Type B pancreatic cell (in vitro differentiated cells): ENCODE results near the gene MPPED2. TPM values are rescaled to one million over a fixed set of nuclear protein-coding genes. Genes with fewer than 3 reads are reported as not detected.

Experiments used
- DNase-seq: peaks from one replicate; pipeline ENCODE4 v3.0.0; 2021; ENCODE audit warnings: mixed read lengths; ENCODE audit not compliant: unreplicated experiment; ENCODE audit errors: extremely low spot score
- H3K27ac Mint-ChIP-seq: 2 replicates; pipeline ENCODE4 v1.8.0; 2021; ENCODE audit warnings: mild to moderate bottlenecking, mixed read lengths
- H3K27me3 Mint-ChIP-seq: 2 replicates; pipeline ENCODE4 v1.8.0; 2021; ENCODE audit warnings: mixed read lengths
- H3K36me3 Mint-ChIP-seq: 2 replicates; pipeline ENCODE4 v1.8.0; 2021; ENCODE audit warnings: mixed read lengths
- H3K4me1 Mint-ChIP-seq: one replicate; pipeline ENCODE4 v1.8.0; 2021; ENCODE audit warnings: mixed read lengths; ENCODE audit not compliant: unreplicated experiment
- H3K4me3 Mint-ChIP-seq: 2 replicates; pipeline ENCODE4 v1.8.0; 2021; ENCODE audit warnings: mild to moderate bottlenecking, mixed read lengths
- H3K9me3 Mint-ChIP-seq: 2 replicates; pipeline ENCODE4 v1.8.0; 2021; ENCODE audit warnings: mixed read lengths
- total RNA-seq: library from RNA; stranded (reverse); gene quantifications from 2 replicates; pipeline ENCODE4 v1.2.1, GENCODE V29; 2021; ENCODE audit warnings: low replicate concordance
- TF ChIP-seq, protein P1 (sequence below): fragments of 200-600 bp; sonication (generic); conservative IDR thresholded peaks from 2 replicates; pipeline ENCODE4 v1.5.0; 2021; ENCODE audit warnings: antibody characterized with exemption, mild to moderate bottlenecking

MPPED2 gene
- total RNA-seq, 1 donor from 2014 or later = 63.9 TPM

DNA sequence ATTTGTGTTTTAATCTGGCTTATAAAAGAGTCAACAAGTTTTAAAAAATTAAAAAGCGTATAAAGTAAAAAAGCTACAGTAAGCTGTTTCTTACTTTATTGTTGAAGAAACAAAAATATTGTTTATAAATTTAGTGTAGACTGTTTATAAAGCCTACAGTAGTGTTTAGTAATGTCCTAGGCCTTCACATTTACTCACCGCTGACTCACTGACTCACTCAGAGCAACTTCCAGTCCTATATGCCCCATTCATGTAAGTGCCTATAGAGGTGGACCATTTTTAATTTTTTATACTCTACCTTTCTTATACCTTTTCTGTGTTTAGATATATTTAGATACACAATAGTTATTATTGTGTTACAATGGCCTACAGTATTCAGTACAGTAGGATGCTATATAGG lies 12.2 kb downstream of the MPPED2 start:
- TF ChIP-seq, protein P1, sequence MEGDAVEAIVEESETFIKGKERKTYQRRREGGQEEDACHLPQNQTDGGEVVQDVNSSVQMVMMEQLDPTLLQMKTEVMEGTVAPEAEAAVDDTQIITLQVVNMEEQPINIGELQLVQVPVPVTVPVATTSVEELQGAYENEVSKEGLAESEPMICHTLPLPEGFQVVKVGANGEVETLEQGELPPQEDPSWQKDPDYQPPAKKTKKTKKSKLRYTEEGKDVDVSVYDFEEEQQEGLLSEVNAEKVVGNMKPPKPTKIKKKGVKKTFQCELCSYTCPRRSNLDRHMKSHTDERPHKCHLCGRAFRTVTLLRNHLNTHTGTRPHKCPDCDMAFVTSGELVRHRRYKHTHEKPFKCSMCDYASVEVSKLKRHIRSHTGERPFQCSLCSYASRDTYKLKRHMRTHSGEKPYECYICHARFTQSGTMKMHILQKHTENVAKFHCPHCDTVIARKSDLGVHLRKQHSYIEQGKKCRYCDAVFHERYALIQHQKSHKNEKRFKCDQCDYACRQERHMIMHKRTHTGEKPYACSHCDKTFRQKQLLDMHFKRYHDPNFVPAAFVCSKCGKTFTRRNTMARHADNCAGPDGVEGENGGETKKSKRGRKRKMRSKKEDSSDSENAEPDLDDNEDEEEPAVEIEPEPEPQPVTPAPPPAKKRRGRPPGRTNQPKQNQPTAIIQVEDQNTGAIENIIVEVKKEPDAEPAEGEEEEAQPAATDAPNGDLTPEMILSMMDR = no peak
- Mint-ChIP-seq H3K36me3 (peaks cover 42% of the 10 kb centered on the region), H3K9me3 (no peaks in the 10 kb centered on the region), H3K27me3 (no peaks in the 10 kb centered on the region), H3K4me3 (no peak overlapping the region), H3K4me1 (peaks cover 18% of the 10 kb centered on the region), H3K27ac (no peak overlapping the region)
- DNase-seq = no peak

DNA sequence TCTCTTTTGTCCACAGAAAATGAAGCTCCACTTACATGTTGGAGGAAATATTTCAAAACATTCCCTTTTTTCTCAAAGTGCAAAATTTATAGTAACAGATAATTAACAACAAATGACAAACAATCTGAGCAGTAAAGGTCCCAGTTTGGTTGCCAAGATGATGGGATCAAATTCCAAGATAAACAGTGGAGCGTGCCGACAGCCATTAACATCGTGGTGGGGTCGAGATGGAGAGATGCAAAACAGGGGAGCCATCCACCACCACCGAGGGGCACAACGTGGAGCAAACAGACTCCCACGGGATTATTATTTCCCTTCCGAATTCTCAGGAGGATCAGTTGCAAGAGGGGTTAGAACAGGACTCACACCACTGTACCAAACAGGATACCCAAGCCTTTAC lies 17.2 kb downstream of the MPPED2 start:
- Mint-ChIP-seq H3K27ac (no peak overlapping the region), H3K4me3 (peak overlapping the region; percentile 5), H3K4me1 (peaks cover 39% of the 10 kb centered on the region), H3K36me3 (peaks cover 22% of the 10 kb centered on the region), H3K27me3 (no peaks in the 10 kb centered on the region), H3K9me3 (peaks cover 2% of the 10 kb centered on the region)
- TF ChIP-seq, protein P1 = no peak
- no peak for DNase-seq

DNA sequence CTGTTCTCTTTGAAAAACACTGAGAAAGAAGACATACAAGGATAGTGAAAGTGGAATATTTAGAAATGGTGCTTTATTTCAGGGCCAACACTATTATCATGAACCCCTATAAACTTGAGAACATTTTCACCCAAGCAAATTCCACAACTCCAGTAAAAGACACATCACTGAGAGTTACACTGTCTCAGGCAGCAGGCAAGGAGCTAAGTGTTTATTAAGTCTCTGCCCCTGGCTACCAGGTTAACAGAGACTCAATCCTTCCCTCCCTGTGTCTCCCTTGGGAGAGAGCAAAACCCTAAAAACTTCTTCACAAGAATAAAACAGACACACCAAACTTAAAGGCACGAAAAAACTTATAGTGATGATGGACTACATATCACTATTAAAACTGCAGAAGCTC lies 18.5 kb downstream of the MPPED2 start:
- Mint-ChIP-seq H3K36me3 (peaks cover 33% of the 10 kb centered on the region), H3K4me3 (no peak overlapping the region), H3K9me3 (peaks cover 11% of the 10 kb centered on the region), H3K27me3 (no peaks in the 10 kb centered on the region), H3K4me1 (peaks cover 39% of the 10 kb centered on the region), H3K27ac (no peak overlapping the region)
- DNase-seq = no peak
- TF ChIP-seq, protein P1 = no peak

DNA sequence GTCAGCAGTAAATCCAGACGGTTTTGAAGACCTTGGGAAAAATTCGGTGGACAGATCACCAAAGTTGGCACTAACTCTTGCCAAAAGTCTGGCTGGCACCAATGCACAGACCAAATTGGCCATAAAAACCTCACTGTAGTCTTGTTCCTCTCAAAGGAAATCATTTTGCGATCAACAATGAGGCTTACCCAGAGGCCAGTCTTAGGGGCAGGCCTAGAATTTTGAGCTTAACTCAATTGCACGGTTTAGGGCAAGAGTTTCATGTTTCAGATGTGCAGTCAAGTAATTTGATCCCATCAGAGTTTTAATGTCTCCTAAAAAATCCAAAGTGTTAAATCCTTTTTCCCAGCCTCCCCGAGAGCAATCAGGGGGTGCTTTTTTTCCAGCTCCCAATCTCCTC lies 19.0 kb downstream of the MPPED2 start:
- TF ChIP-seq, protein P1 = no peak
- H3K27me3 Mint-ChIP-seq = no peaks in the 10 kb centered on the region
- DNase-seq = no peak
- no peak overlapping the region for H3K27ac Mint-ChIP-seq
- H3K36me3 Mint-ChIP-seq = peaks cover 32% of the 10 kb centered on the region
- peaks cover 38% of the 10 kb centered on the region for H3K4me1 Mint-ChIP-seq
- peaks cover 11% of the 10 kb centered on the region for H3K9me3 Mint-ChIP-seq
- no peak overlapping the region for H3K4me3 Mint-ChIP-seq

DNA sequence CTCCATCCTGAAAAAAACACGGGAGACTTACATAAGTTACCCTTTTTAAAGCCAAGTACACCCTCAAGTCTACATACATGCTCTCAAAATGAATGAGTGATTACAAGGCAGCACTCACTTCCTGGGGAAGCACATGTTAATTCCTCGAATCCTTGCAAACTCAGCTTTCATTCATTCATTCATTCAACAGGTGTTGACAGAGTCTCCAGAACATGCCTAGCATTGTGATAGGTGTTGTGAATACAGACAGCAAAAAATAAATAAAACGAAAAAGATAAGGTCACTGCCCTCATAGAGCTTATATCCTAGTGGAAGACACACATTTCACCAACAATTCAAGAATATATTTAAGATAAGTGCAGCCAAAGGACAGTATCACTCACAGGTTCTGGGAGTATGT lies 19.7 kb downstream of the MPPED2 start:
- peaks cover 29% of the 10 kb centered on the region for H3K36me3 Mint-ChIP-seq
- DNase-seq = no peak
- H3K4me1 Mint-ChIP-seq = peaks cover 33% of the 10 kb centered on the region
- TF ChIP-seq, protein P1 = no peak
- no peak overlapping the region for H3K27ac Mint-ChIP-seq
- H3K4me3 Mint-ChIP-seq = no peak overlapping the region
- H3K27me3 Mint-ChIP-seq = no peaks in the 10 kb centered on the region
- peaks cover 11% of the 10 kb centered on the region for H3K9me3 Mint-ChIP-seq

DNA sequence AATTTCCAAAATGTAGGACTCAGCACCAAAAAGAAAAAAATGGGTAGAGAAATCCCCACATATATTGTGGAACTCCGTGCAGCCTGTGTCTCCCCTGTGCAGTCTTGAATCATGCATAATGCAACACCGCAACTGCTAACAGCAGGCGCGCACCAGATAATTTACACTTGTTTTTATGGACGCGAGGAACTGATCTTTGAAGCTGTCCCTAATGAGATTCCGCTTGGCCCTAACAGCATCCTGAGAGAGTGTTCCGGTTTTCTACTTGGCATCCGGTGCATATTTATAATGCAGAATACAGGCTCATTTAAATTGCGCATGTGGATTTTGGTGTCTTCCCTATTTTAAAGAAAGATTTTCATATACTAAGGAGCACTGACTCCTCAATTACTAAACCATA lies 21.1 kb downstream of the MPPED2 start:
- H3K27ac Mint-ChIP-seq = no peak overlapping the region
- TF ChIP-seq, protein P1 = no peak
- peaks cover 28% of the 10 kb centered on the region for H3K36me3 Mint-ChIP-seq
- DNase-seq = no peak
- H3K4me3 Mint-ChIP-seq = no peak overlapping the region
- peaks cover 11% of the 10 kb centered on the region for H3K9me3 Mint-ChIP-seq
- H3K27me3 Mint-ChIP-seq = no peaks in the 10 kb centered on the region
- H3K4me1 Mint-ChIP-seq = peaks cover 39% of the 10 kb centered on the region
